Pancreas (tissue), 10 donors: ENCODE data around the gene TTI1. TPM values are rescaled to one million over a fixed set of nuclear protein-coding genes. Genes with fewer than 3 reads are reported as not detected.

ENCODE experiments used
- ATAC-seq, 4 donors: fragments of 200-7000 bp; cut with Tn5 transposase; one replicate each; pipeline versions ENCODE4 v1.8.0 to v1.9.1; 2020; ENCODE audit warnings: mild to moderate bottlenecking in 4 of 4, moderate library complexity in 4 of 4
- DNase-seq, 6 donors: peaks; one replicate each; pipeline ENCODE4 v3.0.0-alpha.2; 2020
- FAIRE-seq: peaks from 2 replicates; lab custom pipeline; 2012; peaks lifted over from hg19 to GRCh38; lab: Jason Lieb, UNC
- H3K27ac ChIP-seq, 4 donors: fragments of 200-600 bp; sonication (generic); 1 replicate in 3 of 4; 2 replicates in 1 of 4; pipeline versions ENCODE4 v1.5.0 to v1.8.0; 2020
- H3K27me3 ChIP-seq, 4 donors: fragments of 200-600 bp; one replicate each; pipeline ENCODE4 v1.8.0; 2021
- H3K36me3 ChIP-seq, 3 donors: fragments of 200-600 bp; sonication (generic) in 1 of 3; one replicate each; pipeline versions ENCODE4 v1.5.0 to v1.8.0; 2020 to 2021
- H3K4me1 ChIP-seq, 3 donors: fragments of 200-600 bp; one replicate each; pipeline ENCODE4 v1.8.0; 2021
- H3K4me3 ChIP-seq, 4 donors: fragments of 200-600 bp; sonication (generic) in 2 of 4; one replicate each; pipeline versions ENCODE4 v1.5.0 to v1.8.0; 2020 to 2021
- H3K9me3 ChIP-seq, 4 donors: fragments of 200-600 bp; one replicate each; pipeline ENCODE4 v1.8.0; 2021
- CTCF ChIP-seq, 4 donors: fragments of 200-600 bp; sonication (generic) in 3 of 4; IDR thresholded peaks; one replicate each; pipeline versions ENCODE4 v1.5.0 to v1.8.0; 2021; ENCODE audit warnings: antibody characterized with exemption in 4 of 4
- WGBS, 2 donors: extraction: QIAGEN DNeasy Blood & Tissue Kit; methylation state at CpG; one replicate each; pipeline ENCODE4 v1.1.7; 2013; 5-methylcytosine and 5-hydroxymethylcytosine counted together
- intact Hi-C, 3 donors: fragments of 100-400 bp; cut with DNase I; formaldehyde crosslinking; loops; one replicate each; pipeline versions ENCODE4 v1.11.1 to v1.14.2; 2022
- polyA plus RNA-seq, 2 donors: library from polyadenylated mRNA; stranded (reverse); fragments of 200-250 nt; gene quantifications; one replicate each; pipeline ENCODE4 v1.2.3, GENCODE V29; 2013
- total RNA-seq, 6 donors: library from RNA; stranded (reverse); fragmentation: NEBNext Ultra II Directional in 4 of 6; extraction: Animal tissue kit (Norgen Biotek cat#: 25700) in 4 of 6; gene quantifications; one replicate each; pipeline versions ENCODE4 v1.2.1 to v1.2.4, GENCODE V29; 2021 to 2023
- donor health status: healthy with polysubstance abuse.
- donor health status: DM: no; HTN: no; CAD: no; lungs with moderate emphysema.
- donor health status: DM: no; HTN: no; CAD: no.
- donor health status: control.
- donor health status: control.
- donor health status: Bipolar disorder and iron deficiency.
- donor health status: DM: yes; HTN: yes; CAD: no.
- donor health status: DM: no; HTN: no; CAD: no.
- donor health status: DM: no; HTN: no; CAD: no.
- donor health status: DM: yes; HTN: yes; CAD: no.

The TTI1 gene
- total and polyA plus RNA-seq, 8 donors = 10.1 to 18.0 (median 11.2) TPM

GRCh38 chr20:38050686-38051085, 17.4 kb upstream of the TTI1 start:
- no peaks in the 10 kb centered on the region for H3K4me1 ChIP-seq
- no peak for DNase-seq
- intact Hi-C loops = no loop called here

GRCh38 chr20:38049800-38050199, 16.5 kb upstream of the TTI1 start:
- Histone ChIP-seq H3K36me3 (peaks cover 0 to 11% (median 7%) of the 10 kb centered on the region in 3 donors), H3K4me3 (no peak overlapping the region), H3K9me3 (no peaks in the 10 kb centered on the region), H3K27me3 (no peaks in the 10 kb centered on the region), H3K4me1 (no peaks in the 10 kb centered on the region), H3K27ac (no peak overlapping the region)
- DNase-seq = no peak
- ATAC-seq = peak in 2 of 4 donors; percentile 27 to 43
- FAIRE-seq = no peak
- no peak for TF ChIP-seq CTCF (IDR thresholded peaks at IDR 0.05)
- WGBS, 2 donors = 57% methylated on average over 3 of the region's 3 CpGs
- intact Hi-C loops = no loop called here

More at GRCh38 chr20:38050686-38051085, 17.4 kb upstream of the TTI1 start:
- no peaks in the 10 kb centered on the region for H3K9me3 ChIP-seq
- no peaks in the 10 kb centered on the region for H3K27me3 ChIP-seq
- ATAC-seq (no peak), FAIRE-seq (no peak)
- no peak overlapping the region for H3K27ac ChIP-seq
- peaks cover 0 to 11% (median 7%) of the 10 kb centered on the region in 3 donors for H3K36me3 ChIP-seq
- WGBS, 2 donors = 82 to 93% methylated on average over 1 of the region's 1 CpG
- H3K4me3 ChIP-seq = no peak overlapping the region
- TF ChIP-seq CTCF (IDR thresholded peaks at IDR 0.05) = no peak

- Histone ChIP-seq H3K4me3 (no peak overlapping the region), H3K27ac (no peak overlapping the region), H3K9me3 (no peaks in the 10 kb centered on the region), H3K4me1 (no peaks in the 10 kb centered on the region), H3K36me3 (peaks cover 0 to 18% (median 7%) of the 10 kb centered on the region in 3 donors), H3K27me3 (no peaks in the 10 kb centered on the region)
- FAIRE-seq (no peak), DNase-seq (no peak), ATAC-seq (peak in 2 of 4 donors; percentile 20 to 32)
- TF ChIP-seq CTCF (IDR thresholded peaks at IDR 0.05) = no peak
- intact Hi-C loops = no loop called here
- 63 to 74% methylated on average over 4 of the region's 4 CpGs for WGBS, 2 donors
Observed at GRCh38 chr20:38046572-38046971, 13.3 kb upstream of the TTI1 start.

DNA sequence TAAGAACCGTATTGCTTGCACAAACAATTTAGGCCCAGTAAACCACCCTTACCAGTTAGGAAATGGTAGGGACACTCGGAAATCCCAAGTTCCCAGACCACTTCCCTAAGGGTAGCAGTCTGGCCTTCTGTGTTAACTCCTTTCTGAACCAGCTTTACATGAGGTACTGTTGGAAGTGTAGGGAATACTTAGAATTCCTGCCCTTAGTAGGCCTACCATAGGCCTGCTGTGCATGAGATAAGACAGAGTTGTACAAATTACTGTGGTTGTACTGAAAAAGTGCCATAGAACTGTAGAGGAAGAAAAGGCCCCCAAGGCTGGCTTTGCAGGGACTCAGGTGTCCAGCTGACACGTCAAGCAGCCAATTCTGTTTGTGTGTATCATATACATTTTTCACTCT, 11.4 kb upstream of the TTI1 start:
- Histone ChIP-seq H3K4me1 (no peaks in the 10 kb centered on the region), H3K27me3 (no peaks in the 10 kb centered on the region), H3K27ac (no peak overlapping the region), H3K36me3 (peaks cover 0 to 24% (median 7%) of the 10 kb centered on the region in 3 donors), H3K4me3 (no peak overlapping the region), H3K9me3 (no peaks in the 10 kb centered on the region)
- FAIRE-seq = no peak
- 89 to 92% methylated on average over 3 of the region's 3 CpGs for WGBS, 2 donors
- no peak for ATAC-seq
- intact Hi-C loops = no loop called here
- DNase-seq = no peak
- TF ChIP-seq CTCF (IDR thresholded peaks at IDR 0.05) = no peak

- H3K36me3 ChIP-seq = peaks cover 0 to 21% (median 4%) of the 10 kb centered on the region in 3 donors
- no peaks in the 10 kb centered on the region for H3K27me3 ChIP-seq
- WGBS, 2 donors = 90 to 94% methylated on average over 10 of the region's 10 CpGs
- FAIRE-seq (no peak), DNase-seq (no peak), ATAC-seq (no peak)
- H3K4me1 ChIP-seq = no peaks in the 10 kb centered on the region
- H3K4me3 ChIP-seq = no peak overlapping the region
- H3K9me3 ChIP-seq = no peaks in the 10 kb centered on the region
- no peak for TF ChIP-seq CTCF (IDR thresholded peaks at IDR 0.05)
- no peak overlapping the region for H3K27ac ChIP-seq
- intact Hi-C loops = no loop called here
Observed at GRCh38 chr20:38043512-38044300, 10.4 kb upstream of the TTI1 start.
